Measurements from ENCODE around the gene ARHGAP28. TPM values are rescaled to one million over a fixed set of nuclear protein-coding genes. Genes with fewer than 3 reads are reported as not detected.

ARHGAP28 gene
- total and polyA plus RNA-seq, 2 of the 13 experiments (the other 11 are each of a cell fraction or from before 2014, with no cell fraction given) = not detected

- TF ChIP-seq ZHX2 (IDR thresholded peaks at IDR 0.05; ENCODE audit: low read depth) (no peak), ZHX2 (CRISPR knock-in tag; IDR thresholded peaks at IDR 0.05; ENCODE audit: borderline replicate concordance) (no peak), ZGPAT (CRISPR knock-in tag; IDR thresholded peaks at IDR 0.05) (no peak), PHF8 (CRISPR knock-in tag; IDR thresholded peaks at IDR 0.05) (0 out of 2 replicates have a peak, but pooled peaks have one; percentile 15), DNMT1 (CRISPR knock-in tag; IDR thresholded peaks at IDR 0.05) (no peak), FOXA3 (CRISPR knock-in tag; IDR thresholded peaks at IDR 0.05) (peak; percentile 71), TOE1 (CRISPR knock-in tag; IDR thresholded peaks at IDR 0.05) (no peak), PPARG (CRISPR knock-in tag; conservative IDR thresholded peaks at IDR 0.05) (peak; percentile 86), CTCF (CRISPR knock-in tag; IDR thresholded peaks at IDR 0.05) (no peak)
- TF ChIP-seq, protein P1, sequence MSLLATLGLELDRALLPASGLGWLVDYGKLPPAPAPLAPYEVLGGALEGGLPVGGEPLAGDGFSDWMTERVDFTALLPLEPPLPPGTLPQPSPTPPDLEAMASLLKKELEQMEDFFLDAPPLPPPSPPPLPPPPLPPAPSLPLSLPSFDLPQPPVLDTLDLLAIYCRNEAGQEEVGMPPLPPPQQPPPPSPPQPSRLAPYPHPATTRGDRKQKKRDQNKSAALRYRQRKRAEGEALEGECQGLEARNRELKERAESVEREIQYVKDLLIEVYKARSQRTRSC (CRISPR knock-in tag; IDR thresholded peaks at IDR 0.05; ENCODE audit: low read depth) = no peak
- TF ChIP-seq, protein P2, sequence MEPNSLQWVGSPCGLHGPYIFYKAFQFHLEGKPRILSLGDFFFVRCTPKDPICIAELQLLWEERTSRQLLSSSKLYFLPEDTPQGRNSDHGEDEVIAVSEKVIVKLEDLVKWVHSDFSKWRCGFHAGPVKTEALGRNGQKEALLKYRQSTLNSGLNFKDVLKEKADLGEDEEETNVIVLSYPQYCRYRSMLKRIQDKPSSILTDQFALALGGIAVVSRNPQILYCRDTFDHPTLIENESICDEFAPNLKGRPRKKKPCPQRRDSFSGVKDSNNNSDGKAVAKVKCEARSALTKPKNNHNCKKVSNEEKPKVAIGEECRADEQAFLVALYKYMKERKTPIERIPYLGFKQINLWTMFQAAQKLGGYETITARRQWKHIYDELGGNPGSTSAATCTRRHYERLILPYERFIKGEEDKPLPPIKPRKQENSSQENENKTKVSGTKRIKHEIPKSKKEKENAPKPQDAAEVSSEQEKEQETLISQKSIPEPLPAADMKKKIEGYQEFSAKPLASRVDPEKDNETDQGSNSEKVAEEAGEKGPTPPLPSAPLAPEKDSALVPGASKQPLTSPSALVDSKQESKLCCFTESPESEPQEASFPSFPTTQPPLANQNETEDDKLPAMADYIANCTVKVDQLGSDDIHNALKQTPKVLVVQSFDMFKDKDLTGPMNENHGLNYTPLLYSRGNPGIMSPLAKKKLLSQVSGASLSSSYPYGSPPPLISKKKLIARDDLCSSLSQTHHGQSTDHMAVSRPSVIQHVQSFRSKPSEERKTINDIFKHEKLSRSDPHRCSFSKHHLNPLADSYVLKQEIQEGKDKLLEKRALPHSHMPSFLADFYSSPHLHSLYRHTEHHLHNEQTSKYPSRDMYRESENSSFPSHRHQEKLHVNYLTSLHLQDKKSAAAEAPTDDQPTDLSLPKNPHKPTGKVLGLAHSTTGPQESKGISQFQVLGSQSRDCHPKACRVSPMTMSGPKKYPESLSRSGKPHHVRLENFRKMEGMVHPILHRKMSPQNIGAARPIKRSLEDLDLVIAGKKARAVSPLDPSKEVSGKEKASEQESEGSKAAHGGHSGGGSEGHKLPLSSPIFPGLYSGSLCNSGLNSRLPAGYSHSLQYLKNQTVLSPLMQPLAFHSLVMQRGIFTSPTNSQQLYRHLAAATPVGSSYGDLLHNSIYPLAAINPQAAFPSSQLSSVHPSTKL (CRISPR knock-in tag; IDR thresholded peaks at IDR 0.05) = peak; percentile 79
Measured at GRCh38 chr18:6962571-6963451, 233.3 kb downstream of the ARHGAP28 start (continued).

Data from HepG2 (cell line).